Adrenal gland (tissue), 12 donors: ENCODE results near the gene ROR2. TPM values are rescaled to one million over a fixed set of nuclear protein-coding genes. Genes with fewer than 3 reads are reported as not detected.
"Not testable (repeated sequence)": the region's sequence is repeated elsewhere in the genome, so short reads cannot be mapped to it uniquely, and the experiment has no call there.

ENCODE experiments used
- DNase-seq, 7 donors: peaks; one replicate each; pipeline ENCODE4 v3.0.0-alpha.2; 2019 to 2020
- H3K27ac ChIP-seq, 5 donors: fragments of 200-600 bp; sonication (generic) in 4 of 5; 1 replicate in 3 of 5; 2 replicates in 2 of 5; pipeline versions ENCODE4 v1.5.1 to v1.8.0; 2016 to 2020; ENCODE audit warnings: mild to moderate bottlenecking in 1 of 5
- H3K27me3 ChIP-seq: fragments of 200-600 bp; 2 replicates; pipeline ENCODE4 v1.8.0; 2021
- H3K36me3 ChIP-seq, 2 donors: fragments of 200-600 bp; replicated peaks in 1 of 2; 1 replicate in 1 of 2; 2 replicates in 1 of 2; pipeline versions ENCODE4 v1.5.1 to v1.8.0; 2018 to 2022
- H3K4me1 ChIP-seq, 2 donors: fragments of 200-600 bp; replicated peaks in 1 of 2; 1 replicate in 1 of 2; 2 replicates in 1 of 2; pipeline versions ENCODE4 v1.5.1 to v1.8.0; 2018 to 2021
- H3K4me3 ChIP-seq, 4 donors: fragments of 200-600 bp; sonication (generic) in 3 of 4; one replicate each; pipeline ENCODE4 v1.5.1; 2016 to 2018
- H3K9me3 ChIP-seq, 3 donors: fragments of 200-600 bp; sonication (generic) in 1 of 3; replicated peaks in 1 of 3; 1 replicate in 2 of 3; 2 replicates in 1 of 3; pipeline versions ENCODE4 v1.5.1 to v1.8.0; 2016 to 2021
- POLR2A ChIP-seq, 2 donors: fragments of 450-650 bp; IDR thresholded peaks; one replicate each; pipeline ENCODE4 v1.6.1; 2017; ENCODE audit warnings: antibody characterized with exemption in 2 of 2, mild to moderate bottlenecking in 2 of 2, moderate library complexity in 1 of 2
- WGBS, 4 donors: extraction: QIAGEN DNeasy Blood & Tissue Kit in 2 of 4; methylation state at CpG; one replicate each; pipeline versions ENCODE4 v1.1.5 to v1.1.7; 2013 to 2017; 5-methylcytosine and 5-hydroxymethylcytosine counted together
- intact Hi-C, 2 donors: fragments of 100-400 bp; cut with DNase I; formaldehyde crosslinking; loops; one replicate each; pipeline versions ENCODE4 v1.14.1 to v1.15.0; 2022 to 2023
- polyA plus RNA-seq, 3 donors: library from polyadenylated mRNA; stranded (reverse); fragments of 200-250 nt in 2 of 3; fragments of 350-450 nt in 1 of 3; fragmentation: Illumina TruSeq in 1 of 3; extraction: RNeasy Lipid Tissue Mini Kit (QIAGEN cat#74804) in 1 of 3; gene quantifications; one replicate each; pipeline ENCODE4 v1.2.3, GENCODE V29; 2013 to 2014
- total RNA-seq, 9 donors: library from RNA; depleted of rRNA in 4 of 9; stranded (reverse); fragments of >200 nt in 4 of 9; fragments of 120-200 nt in 1 of 9; fragmentation: NEBNext Ultra II Directional in 1 of 9; extraction: Animal tissue kit (Norgen Biotek cat#: 25700) in 1 of 9; gene quantifications; one replicate each; pipeline versions ENCODE4 v1.1.0 to v1.2.4, GENCODE V29; 2013 to 2023
- TF ChIP-seq, protein P1 (sequence below), 6 experiments: fragments of 450-650 bp in 4 of 6; fragments of 200-600 bp in 2 of 6; sonication (generic) in 1 of 6; IDR thresholded peaks; 1 replicate in 5 of 6; 2 replicates in 1 of 6; pipeline versions ENCODE4 v1.5.1 to v1.8.0; 2016 to 2021; ENCODE audit warnings: antibody characterized with exemption in 6 of 6, mild to moderate bottlenecking in 2 of 6, moderate library complexity in 1 of 6
- donor health status: healthy with polysubstance abuse.
- donor health status: Bipolar disorder and iron deficiency.
- donor health status: DM: yes; HTN: yes; CAD: no.
- donor health status: DM: no; HTN: no; CAD: no.
- donor health status: DM: no; HTN: no; CAD: no.
- donor health status: DM: yes; HTN: yes; CAD: no.

ROR2 gene
- total and polyA plus RNA-seq, 12 donors, result 3.9 to 23.9 (median 11.4) TPM

DNA sequence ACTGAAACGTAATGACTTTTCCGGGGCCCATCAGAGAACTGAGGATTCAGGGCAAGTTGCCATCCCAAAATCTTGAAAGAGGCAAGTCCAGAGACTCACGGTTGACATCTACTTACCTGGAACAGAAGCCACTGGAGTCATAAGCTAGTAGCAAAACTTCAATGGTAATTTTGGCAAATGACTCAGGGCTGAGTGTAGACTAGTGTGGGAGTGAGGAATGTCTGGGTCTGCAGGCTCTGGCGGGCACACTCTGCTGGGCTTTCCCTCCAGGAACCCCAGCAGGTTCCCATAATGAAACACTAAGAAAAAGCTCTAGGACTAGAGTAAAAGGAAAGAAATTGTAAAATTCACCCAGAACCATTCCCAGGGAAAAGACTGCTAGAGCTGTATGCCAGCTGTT lies 403.5 kb downstream of the ROR2 start:
- H3K27ac ChIP-seq, result no peak overlapping the region
- intact Hi-C loops, result no loop called here
- H3K27me3 ChIP-seq, result no peaks in the 10 kb centered on the region
- H3K4me1 ChIP-seq, result no peaks in the 10 kb centered on the region
- 86 to 93% (median 90%) methylated on average over 4 of the region's 4 CpGs for WGBS, 4 donors
- TF ChIP-seq, protein P1, sequence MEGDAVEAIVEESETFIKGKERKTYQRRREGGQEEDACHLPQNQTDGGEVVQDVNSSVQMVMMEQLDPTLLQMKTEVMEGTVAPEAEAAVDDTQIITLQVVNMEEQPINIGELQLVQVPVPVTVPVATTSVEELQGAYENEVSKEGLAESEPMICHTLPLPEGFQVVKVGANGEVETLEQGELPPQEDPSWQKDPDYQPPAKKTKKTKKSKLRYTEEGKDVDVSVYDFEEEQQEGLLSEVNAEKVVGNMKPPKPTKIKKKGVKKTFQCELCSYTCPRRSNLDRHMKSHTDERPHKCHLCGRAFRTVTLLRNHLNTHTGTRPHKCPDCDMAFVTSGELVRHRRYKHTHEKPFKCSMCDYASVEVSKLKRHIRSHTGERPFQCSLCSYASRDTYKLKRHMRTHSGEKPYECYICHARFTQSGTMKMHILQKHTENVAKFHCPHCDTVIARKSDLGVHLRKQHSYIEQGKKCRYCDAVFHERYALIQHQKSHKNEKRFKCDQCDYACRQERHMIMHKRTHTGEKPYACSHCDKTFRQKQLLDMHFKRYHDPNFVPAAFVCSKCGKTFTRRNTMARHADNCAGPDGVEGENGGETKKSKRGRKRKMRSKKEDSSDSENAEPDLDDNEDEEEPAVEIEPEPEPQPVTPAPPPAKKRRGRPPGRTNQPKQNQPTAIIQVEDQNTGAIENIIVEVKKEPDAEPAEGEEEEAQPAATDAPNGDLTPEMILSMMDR (IDR thresholded peaks at IDR 0.05), result no peak
- no peak for TF ChIP-seq POLR2A (IDR thresholded peaks at IDR 0.05)
- H3K4me3 ChIP-seq, result no peak overlapping the region
- no peaks in the 10 kb centered on the region for H3K9me3 ChIP-seq
- DNase-seq, result no peak
- H3K36me3 ChIP-seq, result no peaks in the 10 kb centered on the region

DNA sequence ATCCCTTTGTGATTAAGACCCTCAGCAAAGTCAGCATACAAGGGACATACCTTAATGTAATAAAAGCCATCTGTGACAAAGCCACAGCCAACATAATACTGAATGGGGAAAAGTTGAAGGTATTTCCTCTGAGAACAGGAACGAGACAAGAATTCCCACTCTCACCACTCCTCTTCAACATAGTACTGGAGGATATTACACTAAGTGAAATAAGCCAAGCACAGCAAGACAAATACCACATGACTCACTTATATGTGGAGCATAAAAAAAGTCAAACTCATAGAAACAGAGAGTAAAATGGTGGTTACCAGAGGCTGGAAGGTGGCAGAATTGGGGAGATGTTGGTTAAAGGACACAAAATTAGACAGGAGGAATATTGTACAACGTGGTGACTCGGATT lies 408.3 kb downstream of the ROR2 start:
- Histone ChIP-seq H3K9me3 (no peaks in the 10 kb centered on the region), H3K36me3 (no peaks in the 10 kb centered on the region), H3K27ac (no peak overlapping the region), H3K4me1 (no peaks in the 10 kb centered on the region), H3K27me3 (no peaks in the 10 kb centered on the region), H3K4me3 (no peak overlapping the region)
- intact Hi-C loops, result no loop called here
- WGBS, 4 donors, result 71 to 85% (median 74%) methylated on average over 3 of the region's 3 CpGs
- TF ChIP-seq POLR2A (IDR thresholded peaks at IDR 0.05), result no peak
- TF ChIP-seq, protein P1 (IDR thresholded peaks at IDR 0.05), result no peak
- no peak for DNase-seq

DNA sequence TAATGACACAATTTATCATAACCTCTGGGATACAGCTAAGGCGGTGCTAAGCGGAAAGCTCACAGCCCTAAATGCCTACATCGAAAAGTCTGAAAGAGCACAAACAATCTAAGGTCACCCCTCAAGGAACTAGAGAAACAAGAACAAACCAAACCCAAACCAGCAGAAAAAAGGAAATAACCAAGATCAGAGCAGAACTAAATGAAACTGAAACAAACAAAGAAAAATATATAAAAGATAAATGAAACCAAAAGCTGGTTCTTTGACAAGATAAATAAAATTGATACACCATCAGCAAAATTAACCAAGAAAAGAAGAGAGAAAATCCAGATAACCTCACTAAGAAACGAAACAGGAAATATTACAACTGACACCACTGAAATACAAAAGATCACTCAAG lies 409.5 kb downstream of the ROR2 start:
- H3K9me3 ChIP-seq, intact Hi-C loops, H3K27me3 ChIP-seq, H3K36me3 ChIP-seq, DNase-seq, H3K4me3 ChIP-seq, H3K27ac ChIP-seq, H3K4me1 ChIP-seq: not testable (repeated sequence)
- 67 to 78% (median 69%) methylated on average over 4 of the region's 4 CpGs for WGBS, 4 donors

DNA sequence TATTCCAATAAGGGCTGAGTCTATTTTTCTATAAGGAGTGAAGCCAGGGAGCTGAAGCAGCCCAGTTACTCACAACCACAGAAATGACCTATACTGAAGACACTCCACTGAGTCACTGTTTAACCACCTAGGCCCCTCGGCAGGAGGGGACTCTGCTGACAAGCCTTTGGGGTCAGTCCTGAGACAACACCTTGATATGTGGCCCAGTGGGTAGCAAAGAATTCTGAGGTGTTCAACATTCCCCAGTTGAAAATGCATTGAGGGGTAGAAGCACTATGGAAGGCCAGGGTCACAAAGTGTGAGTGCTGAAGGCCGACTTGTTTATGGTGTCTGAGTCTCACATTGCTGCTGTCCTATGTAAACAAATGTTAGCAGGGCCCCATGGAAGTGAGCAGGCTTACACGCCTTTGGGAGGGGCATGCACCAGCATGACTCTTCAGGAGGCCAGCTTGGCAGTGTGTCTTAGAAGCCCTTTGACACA lies 413.8 kb downstream of the ROR2 start:
- TF ChIP-seq, protein P1 (IDR thresholded peaks at IDR 0.05), result no peak
- TF ChIP-seq POLR2A (IDR thresholded peaks at IDR 0.05), result no peak
- DNase-seq, result no peak
- no peak overlapping the region for H3K27ac ChIP-seq
- WGBS, 4 donors, result 42 to 54% (median 51%) methylated on average over 3 of the region's 3 CpGs
- H3K9me3 ChIP-seq, result no peaks in the 10 kb centered on the region
- H3K36me3 ChIP-seq, result no peaks in the 10 kb centered on the region
- H3K4me1 ChIP-seq, result no peaks in the 10 kb centered on the region
- intact Hi-C loops, result no loop called here
- H3K27me3 ChIP-seq, result no peaks in the 10 kb centered on the region
- no peak overlapping the region for H3K4me3 ChIP-seq

- intact Hi-C loops, result no loop called here
- H3K27me3 ChIP-seq, result no peaks in the 10 kb centered on the region
- H3K36me3 ChIP-seq, result no peaks in the 10 kb centered on the region
- no peak for DNase-seq
- TF ChIP-seq POLR2A (IDR thresholded peaks at IDR 0.05), result no peak
- TF ChIP-seq, protein P1 (IDR thresholded peaks at IDR 0.05), result no peak
- H3K4me3 ChIP-seq, result no peak overlapping the region
- no peak overlapping the region for H3K27ac ChIP-seq
- H3K9me3 ChIP-seq, result no peaks in the 10 kb centered on the region
- H3K4me1 ChIP-seq, result no peaks in the 10 kb centered on the region
Measured at GRCh38 chr9:91534374-91534773, 415.7 kb downstream of the ROR2 start.
